HG03457 (cell line): ENCODE measurements around the gene CR1.
"Not testable (repeated sequence)": the region's sequence is repeated elsewhere in the genome, so short reads cannot be mapped to it uniquely, and the experiment has no call there.

Experiments
- ATAC-seq: cut with Tn5 transposase; IDR thresholded peaks from one replicate; pipeline ENCODE4 v1.9.1; 2021; ENCODE audit warnings: moderate number of reproducible peaks; ENCODE audit not compliant: unreplicated experiment

CR1 gene

GRCh38 chr1:207638487-207639145 lies 142.7 kb downstream of the CR1 start:
- ATAC-seq, result not testable (repeated sequence)

DNA sequence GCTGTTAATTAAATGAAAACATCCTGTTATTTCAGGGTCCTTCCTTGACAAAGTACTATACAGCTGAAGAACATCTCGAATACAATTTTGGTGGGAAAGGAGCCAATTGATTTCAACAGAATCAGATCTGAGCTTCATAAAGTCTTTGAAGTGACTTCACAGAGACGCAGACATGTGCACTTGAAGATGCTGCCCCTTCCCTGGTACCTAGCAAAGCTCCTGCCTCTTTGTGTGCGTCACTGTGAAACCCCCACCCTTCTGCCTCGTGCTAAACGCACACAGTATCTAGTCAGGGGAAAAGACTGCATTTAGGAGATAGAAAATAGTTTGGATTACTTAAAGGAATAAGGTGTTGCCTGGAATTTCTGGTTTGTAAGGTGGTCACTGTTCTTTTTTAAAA lies 143.4 kb downstream of the CR1 start:
- not testable (repeated sequence) for ATAC-seq

GRCh38 chr1:207644166-207644851 lies 148.4 kb downstream of the CR1 start:
- no peak for ATAC-seq

GRCh38 chr1:207644852-207645634 lies 149.1 kb downstream of the CR1 start, which contains the start of gene CR1L:
TSS of gene CR1L (plus strand) at chr1:207645133. CDS start at chr1:207645234, 101 bp downstream.
- peak; percentile 85 for ATAC-seq

- ATAC-seq, result no peak
These were observed 149.7 kb downstream of the CR1 start for GRCh38 chr1:207645635-207646081.

DNA sequence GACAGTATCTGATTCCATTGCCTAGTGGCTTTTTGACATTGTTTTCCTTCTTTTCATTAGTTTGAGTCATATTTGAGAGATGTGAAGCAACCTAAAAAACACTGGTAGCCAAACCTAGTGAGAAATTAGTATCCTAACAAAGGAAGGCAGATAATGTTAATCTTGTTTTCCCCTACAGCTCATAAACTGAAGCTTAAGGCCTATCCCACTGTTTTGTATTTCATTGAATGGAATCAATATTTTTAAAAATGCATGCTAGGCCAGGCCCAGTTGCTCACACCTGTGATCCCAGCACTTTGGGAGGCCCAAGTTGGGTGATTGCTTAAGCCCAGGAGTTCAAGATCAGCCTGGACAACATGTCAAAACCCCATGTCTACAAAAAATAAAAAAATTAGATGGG lies 150.2 kb downstream of the CR1 start:
- ATAC-seq, result no peak

- no peak for ATAC-seq
These were observed 151.1 kb downstream of the CR1 start for GRCh38 chr1:207646944-207647579.

GRCh38 chr1:207647671-207648333 lies 151.8 kb downstream of the CR1 start:
- ATAC-seq, result no peak

DNA sequence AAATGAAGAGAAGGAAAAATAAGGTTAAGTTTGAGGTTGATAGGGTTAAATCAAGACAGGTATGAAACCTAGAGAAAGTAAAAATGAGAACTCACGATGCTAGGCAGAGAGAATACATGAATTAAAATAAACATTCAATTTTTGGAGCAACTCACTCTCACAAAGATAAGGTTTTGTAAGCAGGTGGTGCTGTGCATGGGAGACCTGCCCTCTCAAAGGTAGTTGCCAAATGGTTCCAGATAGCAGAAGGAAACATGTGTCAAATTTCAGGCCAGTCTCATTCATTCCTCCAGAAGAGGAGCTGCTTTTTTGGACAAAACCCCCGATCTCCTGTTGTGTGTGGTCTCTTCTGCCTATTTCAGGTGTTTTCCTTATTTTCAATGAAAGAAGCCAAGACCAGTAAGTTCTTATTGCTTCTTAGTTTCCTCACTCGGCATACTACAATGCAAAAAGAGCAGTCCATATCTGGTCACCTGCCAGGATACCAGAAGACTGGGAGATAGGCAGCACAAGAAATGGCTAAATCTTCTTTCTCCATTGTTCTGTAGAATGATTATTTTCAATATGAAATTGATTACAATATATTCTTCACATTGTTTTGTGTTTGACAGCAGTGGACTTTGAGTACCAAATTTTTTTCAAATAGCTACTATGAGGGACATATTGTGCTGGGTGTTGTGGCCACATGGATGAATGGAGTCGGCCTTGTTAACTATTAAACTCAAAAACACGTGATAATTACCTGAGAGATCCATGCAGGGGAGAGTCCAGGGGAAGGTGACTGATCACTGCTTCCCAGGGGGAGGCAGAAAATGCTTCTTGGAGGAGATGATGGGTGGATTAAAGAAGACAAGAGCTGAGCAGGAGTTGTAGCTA lies 152.6 kb downstream of the CR1 start:
- ATAC-seq, result no peak

- no peak for ATAC-seq
These were observed 153.3 kb downstream of the CR1 start for GRCh38 chr1:207649210-207649753.

- ATAC-seq, result no peak
These were observed 154.1 kb downstream of the CR1 start for GRCh38 chr1:207649865-207650580.

DNA sequence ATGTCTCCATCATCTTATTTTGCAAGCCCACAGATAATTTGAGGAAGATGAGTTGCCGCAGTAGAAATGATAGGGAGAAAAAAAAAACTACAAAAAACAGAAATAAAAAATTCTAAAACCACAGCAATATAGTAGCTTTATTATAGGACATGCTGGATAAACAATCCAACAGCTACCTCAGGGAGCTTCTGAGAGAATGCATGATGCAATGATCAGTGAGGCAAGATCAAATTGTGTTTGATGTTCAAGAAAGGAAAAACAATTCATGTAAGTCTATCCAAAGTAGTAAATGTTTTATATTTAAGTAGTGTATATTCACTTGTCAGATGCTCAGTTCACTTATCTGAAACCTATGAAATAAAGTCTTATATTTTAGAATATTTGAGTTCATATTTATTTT lies 155.6 kb downstream of the CR1 start:
- no peak for ATAC-seq

DNA sequence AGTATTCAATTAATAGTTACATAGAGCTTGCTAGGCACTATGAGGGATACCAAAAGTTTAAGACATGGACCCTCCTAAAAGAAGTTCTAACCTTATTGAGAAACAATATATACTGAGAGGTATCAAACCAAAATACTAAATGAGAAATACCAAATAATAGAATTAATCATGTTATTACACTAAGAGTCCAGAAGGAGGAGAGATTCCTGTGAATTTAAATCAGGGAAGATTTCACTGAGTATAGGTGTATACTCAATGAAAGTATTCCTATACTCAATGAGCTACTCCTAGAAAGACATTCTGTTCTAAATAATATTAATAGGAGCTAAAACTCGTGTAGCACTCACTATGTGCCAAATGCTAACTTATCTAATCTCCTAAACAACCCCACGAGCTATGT lies 158.4 kb downstream of the CR1 start:
- no peak for ATAC-seq

DNA sequence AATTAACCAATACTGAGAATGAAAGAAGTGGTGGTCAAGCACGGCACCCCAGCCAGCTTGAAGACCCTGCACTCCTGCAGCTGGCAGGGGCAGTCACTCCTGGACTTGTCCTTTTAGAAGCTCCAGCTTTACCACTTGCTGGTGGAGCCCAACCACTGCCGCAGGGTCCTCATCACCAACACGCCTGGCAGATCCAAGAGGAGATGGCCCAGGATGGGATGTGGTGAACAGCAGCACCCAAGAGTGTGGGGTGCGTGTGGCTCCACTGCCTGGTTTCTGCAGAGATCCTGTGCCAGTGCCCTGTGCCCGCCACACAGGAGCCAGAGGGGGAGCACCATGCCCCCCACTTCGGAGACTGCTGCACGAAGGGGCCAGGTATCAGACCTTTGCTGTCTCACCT lies 162.5 kb downstream of the CR1 start:
- no peak for ATAC-seq

GRCh38 chr1:207658904-207659485 lies 163.0 kb downstream of the CR1 start:
- no peak for ATAC-seq

GRCh38 chr1:207659545-207660153 lies 163.7 kb downstream of the CR1 start:
- no peak for ATAC-seq

DNA sequence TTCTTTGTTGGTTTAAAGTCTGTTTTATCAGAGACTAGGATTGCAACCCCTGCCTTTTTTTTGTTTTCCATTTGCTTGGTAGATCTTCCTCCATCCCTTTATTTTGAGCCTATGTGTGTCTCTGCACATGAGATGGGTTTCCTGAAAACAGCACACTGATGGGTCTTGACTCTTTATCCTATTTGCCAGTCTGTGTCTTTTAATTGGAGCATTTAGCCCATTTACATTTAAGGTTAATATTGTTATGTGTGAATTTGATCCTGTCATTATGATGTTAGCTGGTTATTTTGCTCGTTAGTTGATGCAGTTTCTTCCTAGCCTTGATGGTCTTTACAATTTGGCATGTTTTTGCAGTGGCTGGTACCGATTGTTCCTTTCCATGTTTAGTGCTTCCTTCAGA lies 165.5 kb downstream of the CR1 start:
- not testable (repeated sequence) for ATAC-seq

- ATAC-seq, result no peak
These were observed 170.4 kb downstream of the CR1 start for GRCh38 chr1:207666342-207666741.
